Gastroesophageal sphincter (tissue), 4 donors: ENCODE measurements around the gene FXR2. TPM values are rescaled to one million over a fixed set of nuclear protein-coding genes. Genes with fewer than 3 reads are reported as not detected.

Source experiments
- ATAC-seq: fragments of 150-250 bp; one replicate; pipeline ENCODE4 v1.9.1; 2016; ENCODE audit warnings: mild to moderate bottlenecking, moderate library complexity
- H3K27ac ChIP-seq, 4 donors: fragments of 200-600 bp; sonication (generic) in 3 of 4; 1 replicate in 3 of 4; 2 replicates in 1 of 4; pipeline ENCODE4 v1.5.1; 2016 to 2019
- H3K27me3 ChIP-seq: fragments of 200-600 bp; sonication (generic); one replicate; pipeline ENCODE4 v1.5.1; 2019
- H3K36me3 ChIP-seq, 2 donors: fragments of 200-600 bp; sonication (generic); one replicate each; pipeline ENCODE4 v1.5.1; 2019; ENCODE audit warnings: control low read depth in 1 of 2
- H3K4me1 ChIP-seq, 3 donors: fragments of 200-600 bp; sonication (generic); 1 replicate in 2 of 3; 2 replicates in 1 of 3; pipeline ENCODE4 v1.5.1; 2016 to 2019; ENCODE audit warnings: control low read depth in 2 of 3
- H3K4me3 ChIP-seq, 2 donors: fragments of 200-600 bp; sonication (generic); one replicate each; pipeline ENCODE4 v1.5.1; 2019; ENCODE audit warnings: mild to moderate bottlenecking in 1 of 2, moderate library complexity in 1 of 2
- H3K9me3 ChIP-seq, 3 donors: fragments of 200-600 bp; sonication (generic); one replicate each; pipeline ENCODE4 v1.5.1; 2017 to 2019; ENCODE audit warnings: control low read depth in 2 of 3
- EP300 ChIP-seq: sonication (generic); formaldehyde crosslinking; IDR thresholded peaks from one replicate; pipeline ENCODE4 v1.6.1; 2017; ENCODE audit warnings: antibody characterized with exemption, mild to moderate bottlenecking
- POLR2A ChIP-seq, 2 donors: fragments of 450-650 bp; IDR thresholded peaks; one replicate each; pipeline ENCODE4 v1.6.1; 2017; ENCODE audit warnings: antibody characterized with exemption in 2 of 2, mild to moderate bottlenecking in 2 of 2, moderate library complexity in 1 of 2
- POLR2AphosphoS5 ChIP-seq: sonication (generic); formaldehyde crosslinking; IDR thresholded peaks from one replicate; pipeline ENCODE4 v1.6.1; 2017; ENCODE audit warnings: antibody characterized with exemption
- WGBS, 2 donors: methylation state at CpG; one replicate each; pipeline ENCODE4 v1.1.5; 2018; ENCODE audit warnings: low coverage in 1 of 2; 5-methylcytosine and 5-hydroxymethylcytosine counted together
- total RNA-seq, 4 donors: library from RNA; depleted of rRNA; stranded (reverse); fragments of >200 nt; gene quantifications; one replicate each; pipeline ENCODE4 v1.1.0, GENCODE V29; 2016
- TF ChIP-seq, protein P1 (sequence below), 4 experiments: fragments of 200-600 bp in 2 of 4; fragments of 450-650 bp in 2 of 4; sonication (generic) in 1 of 4; IDR thresholded peaks; one replicate each; pipeline ENCODE4 v1.5.1; 2017 to 2019; ENCODE audit warnings: antibody characterized with exemption in 4 of 4, mild to moderate bottlenecking in 2 of 4, moderate library complexity in 2 of 4

Gene FXR2
- total RNA-seq, 4 donors from 2014 or later = 39.3 to 54.6 (median 47.4) TPM

DNA sequence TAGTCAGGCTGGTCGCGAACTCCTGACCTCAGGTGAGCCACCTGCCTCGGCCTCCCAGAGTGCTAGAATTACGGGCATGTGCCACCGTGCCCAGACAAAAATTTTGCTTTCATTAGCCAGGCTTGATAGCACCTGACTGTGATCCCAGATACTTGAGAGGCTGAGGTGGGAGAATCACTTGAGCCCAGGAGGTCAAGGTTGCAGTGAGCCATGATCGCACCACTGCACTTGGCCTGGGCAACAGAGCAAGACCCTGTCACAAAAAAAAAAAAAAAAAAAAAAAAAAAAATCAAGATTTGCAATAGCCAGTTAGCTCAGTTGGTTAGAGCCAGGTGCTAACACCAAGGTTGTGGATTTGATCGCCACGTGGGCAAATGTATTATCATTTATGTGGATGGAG lies 6.1 kb upstream of the FXR2 start:
- Histone ChIP-seq H3K27ac (no peak overlapping the region), H3K36me3 (peaks cover 0 to 7% of the 10 kb centered on the region in 2 donors), H3K27me3 (no peaks in the 10 kb centered on the region), H3K4me1 (no peaks in the 10 kb centered on the region), H3K4me3 (no peak overlapping the region), H3K9me3 (no peaks in the 10 kb centered on the region)
- no peak for ATAC-seq
- TF ChIP-seq, protein P1, sequence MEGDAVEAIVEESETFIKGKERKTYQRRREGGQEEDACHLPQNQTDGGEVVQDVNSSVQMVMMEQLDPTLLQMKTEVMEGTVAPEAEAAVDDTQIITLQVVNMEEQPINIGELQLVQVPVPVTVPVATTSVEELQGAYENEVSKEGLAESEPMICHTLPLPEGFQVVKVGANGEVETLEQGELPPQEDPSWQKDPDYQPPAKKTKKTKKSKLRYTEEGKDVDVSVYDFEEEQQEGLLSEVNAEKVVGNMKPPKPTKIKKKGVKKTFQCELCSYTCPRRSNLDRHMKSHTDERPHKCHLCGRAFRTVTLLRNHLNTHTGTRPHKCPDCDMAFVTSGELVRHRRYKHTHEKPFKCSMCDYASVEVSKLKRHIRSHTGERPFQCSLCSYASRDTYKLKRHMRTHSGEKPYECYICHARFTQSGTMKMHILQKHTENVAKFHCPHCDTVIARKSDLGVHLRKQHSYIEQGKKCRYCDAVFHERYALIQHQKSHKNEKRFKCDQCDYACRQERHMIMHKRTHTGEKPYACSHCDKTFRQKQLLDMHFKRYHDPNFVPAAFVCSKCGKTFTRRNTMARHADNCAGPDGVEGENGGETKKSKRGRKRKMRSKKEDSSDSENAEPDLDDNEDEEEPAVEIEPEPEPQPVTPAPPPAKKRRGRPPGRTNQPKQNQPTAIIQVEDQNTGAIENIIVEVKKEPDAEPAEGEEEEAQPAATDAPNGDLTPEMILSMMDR (IDR thresholded peaks at IDR 0.05) = no peak
- TF ChIP-seq POLR2AphosphoS5 (no peak), EP300 (no peak), POLR2A (IDR thresholded peaks at IDR 0.05) (no peak)
- 89% methylated on average over 7 of the region's 8 CpGs; no CpG with 5 or more reads in 1 of the 2 donors for WGBS, 2 donors

DNA sequence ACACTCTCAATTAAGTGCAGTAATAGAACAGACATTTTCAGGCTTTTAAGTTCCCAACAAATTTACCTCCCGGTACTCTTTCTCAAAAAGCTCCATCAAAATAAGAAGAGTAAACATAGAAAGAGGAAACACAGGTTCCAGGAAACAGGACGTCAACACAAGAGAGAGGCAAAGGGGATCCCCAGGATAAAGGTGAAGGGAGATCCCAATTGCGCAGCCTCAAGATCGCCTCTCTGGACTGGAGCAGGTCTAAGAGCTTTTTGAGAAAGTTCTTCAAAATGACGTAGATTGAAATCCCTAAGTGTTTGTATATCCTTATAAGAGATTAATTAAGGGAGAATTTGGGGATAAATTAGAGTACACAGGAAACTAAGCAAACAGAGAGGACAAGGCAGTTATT lies 3.9 kb upstream of the FXR2 start:
- TF ChIP-seq, protein P1 (IDR thresholded peaks at IDR 0.05) = no peak
- TF ChIP-seq POLR2A (IDR thresholded peaks at IDR 0.05) (no peak), POLR2AphosphoS5 (no peak)
- no peaks in the 10 kb centered on the region for H3K27me3 ChIP-seq
- no peak overlapping the region for H3K27ac ChIP-seq
- H3K4me1 ChIP-seq = peaks cover 0 to 10% (median 2%) of the 10 kb centered on the region in 3 donors
- no peaks in the 10 kb centered on the region for H3K36me3 ChIP-seq
- WGBS, 2 donors = 87 to 90% methylated on average over 2 to 4 of the region's 5 CpGs
- no peak for ATAC-seq
- no peaks in the 10 kb centered on the region for H3K9me3 ChIP-seq
- H3K4me3 ChIP-seq = no peak overlapping the region

DNA sequence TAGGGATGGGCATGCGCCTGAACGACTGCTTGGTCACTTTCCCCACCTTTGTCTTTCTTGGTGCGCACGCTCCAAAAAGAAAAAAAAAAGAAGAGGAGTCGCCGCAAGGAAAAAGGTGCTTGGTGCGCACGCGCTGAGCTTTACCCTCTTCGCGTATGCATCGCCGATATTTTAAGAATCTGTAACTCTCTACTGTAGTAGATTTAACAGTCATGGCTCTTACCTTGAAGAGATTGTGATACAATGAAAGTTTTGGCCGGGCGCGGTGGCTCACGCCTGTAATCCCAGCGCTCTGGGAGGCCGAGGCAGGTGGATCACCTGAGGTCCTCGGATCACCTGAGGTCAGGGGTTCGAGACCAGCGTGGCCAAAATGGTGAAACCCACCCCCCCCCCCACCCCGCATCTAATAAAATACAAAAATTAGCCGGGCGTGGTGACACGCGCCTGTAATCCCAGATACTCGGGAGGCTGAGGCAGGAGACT lies 609 bp upstream of the FXR2 start:
- TF ChIP-seq POLR2AphosphoS5 (peak; percentile 23), POLR2A (IDR thresholded peaks at IDR 0.05) (no peak)
- ATAC-seq = no peak
- Histone ChIP-seq H3K4me1 (peaks cover 0 to 43% (median 17%) of the 10 kb centered on the region in 3 donors), H3K27ac (peak overlapping the region; percentile 86 to 98 (median 92)), H3K27me3 (no peaks in the 10 kb centered on the region), H3K36me3 (peaks cover 0 to 3% of the 10 kb centered on the region in 2 donors), H3K9me3 (no peaks in the 10 kb centered on the region), H3K4me3 (peak overlapping the region; percentile 28 to 88)
- WGBS, 2 donors = 1 to 3% methylated on average over 7 to 17 of the region's 28 CpGs

DNA sequence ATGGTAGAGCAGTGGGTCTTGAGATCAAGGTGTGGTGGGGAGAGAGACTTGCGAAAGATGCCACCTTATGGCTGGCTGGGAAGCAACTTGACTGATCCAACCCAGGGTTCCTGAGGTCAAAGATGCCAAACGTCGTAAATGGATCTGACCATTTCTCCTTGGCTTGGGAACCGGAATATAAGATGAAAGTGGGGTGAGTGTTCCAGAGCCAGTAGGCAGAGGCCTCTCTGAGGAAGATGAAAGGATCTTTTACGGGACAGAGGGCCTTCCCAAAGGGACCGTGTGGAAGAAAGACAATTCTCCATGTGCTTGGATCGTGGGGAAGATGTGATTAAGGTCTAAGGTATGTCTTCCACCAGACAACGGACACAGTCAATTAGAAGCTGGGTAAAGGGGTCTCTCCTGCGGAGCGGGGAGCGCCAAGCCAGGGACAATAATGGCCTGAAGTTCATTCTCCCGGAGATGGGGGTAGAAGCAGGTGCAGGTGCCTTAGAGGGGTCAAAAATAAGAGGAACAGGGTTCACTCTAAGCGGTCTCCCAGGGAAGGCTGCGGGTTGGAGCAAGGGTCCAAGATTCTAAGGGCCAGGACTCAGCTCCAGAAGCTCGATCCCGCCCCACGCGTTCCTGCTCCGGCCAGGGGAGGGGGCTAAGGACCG lies 800 bp downstream of the FXR2 start:
- H3K27me3 ChIP-seq = no peaks in the 10 kb centered on the region
- 3 to 10% methylated on average over 3 to 18 of the region's 20 CpGs for WGBS, 2 donors
- no peak for ATAC-seq
- no peaks in the 10 kb centered on the region for H3K9me3 ChIP-seq
- H3K4me1 ChIP-seq = peaks cover 0 to 55% (median 17%) of the 10 kb centered on the region in 3 donors
- H3K27ac ChIP-seq = peak overlapping the region; percentile 71 to 98 (median 95)
- no peak for TF ChIP-seq EP300
- no peak for TF ChIP-seq POLR2AphosphoS5
- TF ChIP-seq, protein P1 (IDR thresholded peaks at IDR 0.05) = peak in 1 of 4 experiments; percentile 8
- no peak for TF ChIP-seq POLR2A (IDR thresholded peaks at IDR 0.05)
- H3K4me3 ChIP-seq = peak overlapping the region; percentile 47 to 88
- peaks cover 0 to 3% of the 10 kb centered on the region in 2 donors for H3K36me3 ChIP-seq

DNA sequence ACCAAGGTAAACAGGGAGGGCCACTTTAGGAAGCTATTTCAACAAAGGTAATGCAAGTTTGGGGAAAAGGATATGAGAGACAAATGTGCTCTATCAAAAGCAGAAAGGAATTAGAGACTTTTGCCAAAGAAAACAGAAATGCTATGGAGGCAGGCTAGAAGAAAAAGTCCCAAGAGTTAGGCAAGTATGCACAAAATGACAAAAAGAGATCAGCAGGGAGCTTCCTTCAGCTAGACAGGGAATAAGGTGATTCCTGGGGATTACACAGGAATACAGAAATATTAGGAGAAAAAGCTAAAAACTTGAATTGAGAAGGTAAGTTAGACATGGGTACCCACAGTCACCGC lies 2.4 kb downstream of the FXR2 start:
- TF ChIP-seq POLR2AphosphoS5 (no peak), EP300 (no peak), POLR2A (IDR thresholded peaks at IDR 0.05) (no peak)
- TF ChIP-seq, protein P1 (IDR thresholded peaks at IDR 0.05) = no peak
- Histone ChIP-seq H3K36me3 (peaks cover 0 to 9% of the 10 kb centered on the region in 2 donors), H3K4me3 (no peak overlapping the region), H3K4me1 (peaks cover 0 to 55% (median 17%) of the 10 kb centered on the region in 3 donors), H3K27ac (no peak overlapping the region), H3K27me3 (no peaks in the 10 kb centered on the region), H3K9me3 (no peaks in the 10 kb centered on the region)
- no peak for ATAC-seq
- WGBS, 2 donors = 86 to 100% methylated on average over 1 of the region's 1 CpG
